GM21529 (cell line): Measurements from ENCODE around the gene TBX1.

Experiments
- ATAC-seq: cut with Tn5 transposase; IDR thresholded peaks from one replicate; pipeline ENCODE4 v1.9.1; 2021; ENCODE audit not compliant: unreplicated experiment

The TBX1 gene

DNA sequence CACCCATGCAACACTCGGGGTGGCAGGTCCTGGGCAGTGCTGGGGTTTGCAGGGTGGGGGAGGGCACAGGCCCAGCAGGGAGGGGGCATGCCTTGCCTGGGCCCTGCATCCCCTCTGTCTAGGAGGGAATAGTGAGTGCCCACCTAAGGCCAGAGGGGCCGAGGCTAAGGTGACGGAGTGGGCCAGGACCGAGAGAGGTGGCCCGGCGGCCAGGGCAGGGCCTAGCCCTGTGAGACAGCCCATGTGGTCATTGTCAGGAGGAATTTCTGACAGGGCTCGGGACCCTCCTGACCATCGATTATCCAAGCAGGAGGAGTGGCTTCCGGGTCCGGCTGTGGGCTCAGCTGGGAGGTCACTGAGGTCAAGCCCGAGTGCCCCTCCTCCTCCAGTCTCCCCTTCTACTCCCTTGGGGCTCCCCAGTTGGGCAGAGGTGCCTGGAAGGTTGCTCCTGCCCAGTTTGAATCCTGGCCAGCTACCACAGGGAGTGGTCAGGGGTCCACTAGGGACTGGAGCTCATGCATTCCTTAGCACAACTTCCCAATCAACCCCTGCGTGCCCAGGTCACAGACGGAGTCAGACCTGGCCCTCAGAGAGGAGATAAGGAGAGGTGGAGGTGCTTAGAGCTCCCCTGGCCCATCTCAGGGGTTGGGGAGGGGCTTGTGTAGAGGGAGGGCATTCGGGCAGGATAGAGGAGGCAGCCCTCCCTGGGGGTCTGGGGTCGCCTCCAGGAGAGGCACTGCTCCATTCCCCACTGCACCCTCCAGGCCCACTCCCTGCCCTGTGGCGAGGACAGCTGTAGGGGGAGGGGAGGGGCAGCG, 22.5 kb upstream of the TBX1 start:
- ATAC-seq, result no peak

DNA sequence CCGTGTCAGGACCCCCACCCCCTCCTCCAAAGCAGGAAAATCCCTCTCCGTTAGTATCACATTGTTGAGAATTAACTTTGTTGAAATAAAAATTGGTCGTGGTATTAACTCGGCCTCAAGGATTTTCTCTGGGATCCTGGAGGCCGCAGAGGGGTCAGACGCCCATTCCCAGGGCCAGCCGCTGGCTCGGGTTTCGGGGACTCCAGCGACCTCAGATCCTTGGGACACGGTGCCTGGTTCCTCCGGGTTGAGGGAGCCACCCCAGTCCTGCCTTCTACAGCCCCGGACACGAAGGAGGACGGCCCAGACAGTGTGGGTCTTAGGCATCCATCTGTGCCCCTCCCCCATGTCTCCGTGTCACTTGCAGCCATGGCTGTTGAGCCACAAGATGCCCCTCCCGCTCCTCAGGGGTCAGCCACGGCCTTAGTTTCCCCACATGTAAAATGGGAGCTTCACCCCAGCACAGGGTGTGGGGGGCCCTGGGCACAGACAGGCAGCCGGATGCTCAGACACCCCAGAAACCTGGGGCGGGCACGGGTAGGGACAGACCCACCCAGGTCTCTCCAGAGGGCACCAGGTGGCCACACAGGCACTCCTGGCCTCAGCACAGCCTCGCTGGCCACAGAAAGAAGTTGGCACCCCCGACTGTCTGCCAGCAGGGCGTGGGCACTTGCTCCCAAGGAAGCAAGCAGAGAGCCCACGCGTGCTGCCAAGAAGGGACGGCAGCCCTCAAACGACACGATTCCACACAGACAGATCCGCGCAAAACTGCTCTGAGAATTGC, 21.7 kb upstream of the TBX1 start:
- ATAC-seq, result no peak

DNA sequence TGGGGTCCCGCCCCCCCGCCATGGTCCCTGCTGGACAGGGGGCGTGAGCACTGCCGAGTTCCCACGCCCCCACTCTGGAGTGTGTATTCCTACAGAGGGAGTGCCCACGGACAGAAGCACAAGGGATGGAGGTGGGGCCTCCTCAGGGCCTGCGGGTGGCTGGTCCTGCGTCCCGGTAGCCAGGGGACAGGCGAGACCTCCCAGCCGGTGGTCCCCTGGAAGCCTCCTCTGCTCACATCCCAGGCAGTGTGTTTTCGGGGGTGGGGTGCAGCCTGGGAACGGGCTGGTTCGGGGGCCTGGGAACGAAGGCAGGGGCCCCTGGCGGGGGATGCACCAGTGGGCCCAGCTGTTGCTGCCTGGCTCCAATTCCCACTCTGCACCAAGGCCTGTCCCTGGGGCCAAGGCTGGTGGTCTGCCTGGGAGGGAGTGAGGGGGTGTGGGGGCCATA, 21.1 kb upstream of the TBX1 start:
- ATAC-seq, result no peak

DNA sequence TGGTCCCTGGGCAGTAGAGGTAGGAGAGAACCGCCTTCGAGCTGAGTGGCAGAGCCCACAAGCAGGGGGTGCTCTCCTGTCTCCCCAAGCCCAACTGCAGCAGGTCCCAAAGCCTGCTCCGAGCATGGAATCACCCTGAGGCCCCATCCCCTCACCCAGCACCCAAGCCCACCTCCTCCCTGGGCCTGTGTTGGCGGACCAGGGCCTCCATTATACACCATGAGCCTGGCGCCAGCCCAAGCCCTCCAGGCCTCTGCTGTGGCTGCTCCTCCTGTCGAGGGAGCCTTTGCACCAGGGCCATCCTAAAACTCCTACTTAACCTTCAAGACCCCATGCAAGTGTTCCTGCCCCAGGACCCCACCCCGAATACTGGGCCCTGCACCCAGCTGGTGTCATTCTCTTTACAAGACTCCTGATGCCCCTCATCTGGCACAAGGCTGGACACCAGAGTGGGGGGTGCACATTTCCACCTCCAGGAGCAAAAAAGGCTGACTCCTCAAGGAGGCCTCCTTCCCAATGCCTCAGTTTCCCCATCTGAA, 20.6 kb upstream of the TBX1 start:
- no peak for ATAC-seq

DNA sequence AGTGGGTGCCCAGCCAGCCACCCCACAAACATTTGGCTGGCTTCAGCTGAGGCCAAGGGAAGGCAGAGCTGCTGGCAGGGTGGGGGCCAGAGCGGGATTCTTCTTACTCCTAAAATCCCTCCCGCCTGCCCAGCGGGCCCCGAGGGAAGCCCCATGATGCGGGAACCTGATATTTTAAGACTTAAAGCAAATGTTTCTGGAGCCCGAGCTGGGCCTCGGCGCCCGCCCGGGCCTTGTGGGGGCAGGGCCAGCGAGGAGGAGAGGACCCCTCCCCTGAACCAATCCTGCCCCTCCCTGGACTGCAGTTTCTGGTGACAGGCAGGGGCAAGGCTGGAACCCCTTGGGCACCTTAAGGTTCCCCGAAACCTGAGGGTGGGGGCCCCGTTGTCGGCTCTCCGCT, 20.0 kb upstream of the TBX1 start:
- no peak for ATAC-seq

DNA sequence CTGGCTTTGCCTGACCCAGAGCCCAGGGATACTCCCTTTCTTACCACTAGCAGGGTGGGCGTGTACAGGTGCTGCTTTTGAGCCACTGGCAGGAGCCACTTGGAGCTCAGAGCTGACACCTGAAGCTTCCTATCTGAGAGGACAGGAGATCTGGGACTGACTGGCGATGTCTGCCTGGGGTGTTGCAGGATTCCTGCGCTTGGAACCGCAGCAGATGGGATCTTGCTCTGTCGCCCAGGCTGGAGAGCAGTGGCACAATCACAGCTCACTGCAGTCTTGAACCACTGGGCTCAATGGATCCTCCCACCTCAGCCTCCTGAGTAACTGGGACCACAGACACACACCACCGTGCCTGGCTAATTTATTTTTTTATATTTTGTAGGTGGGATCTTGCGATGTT, 19.5 kb upstream of the TBX1 start:
- no peak for ATAC-seq

DNA sequence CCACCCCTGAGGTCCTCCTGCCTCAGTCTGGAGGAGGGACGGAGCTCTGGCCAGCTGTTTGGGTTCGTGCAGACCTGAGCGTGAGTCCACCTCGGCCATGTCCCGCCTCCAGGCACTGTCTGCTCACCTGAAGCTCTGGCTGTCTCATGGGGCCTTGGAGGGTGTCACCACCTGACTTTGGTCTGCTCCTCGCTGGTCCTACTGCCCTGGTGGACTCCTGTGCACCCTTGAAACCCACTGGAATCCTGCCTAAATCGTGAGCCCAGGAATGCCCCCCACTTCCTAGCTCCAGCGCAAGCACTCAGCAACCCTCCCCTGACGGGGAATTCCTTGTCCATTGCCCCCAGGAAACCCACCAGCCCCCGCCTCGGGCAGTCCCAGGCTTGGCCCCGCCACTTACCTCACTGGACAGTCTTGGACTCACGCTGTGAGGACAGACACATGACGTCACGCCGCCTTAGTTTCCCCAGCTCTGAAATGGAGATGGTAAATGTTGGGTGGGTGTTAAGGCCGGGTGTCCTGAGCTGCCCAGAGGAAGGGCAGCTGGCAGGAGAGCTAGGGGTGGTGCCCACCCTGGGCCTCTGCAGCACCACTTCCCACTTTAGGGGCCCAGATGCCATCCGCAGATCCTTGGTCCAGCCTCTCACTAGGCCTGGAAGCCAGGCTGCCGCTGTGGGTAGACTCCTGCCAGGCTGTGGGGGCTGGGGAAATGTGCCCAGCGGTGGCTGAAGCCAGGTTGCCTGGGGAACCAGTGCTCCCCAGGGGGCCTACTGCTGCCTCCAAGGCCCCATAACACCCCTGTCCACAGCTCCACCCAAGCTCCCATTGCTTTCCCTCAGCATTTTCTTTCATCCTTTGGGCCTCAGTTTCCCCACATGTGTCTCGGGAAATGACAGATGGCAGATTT, 18.2 kb upstream of the TBX1 start:
- ATAC-seq, result no peak

DNA sequence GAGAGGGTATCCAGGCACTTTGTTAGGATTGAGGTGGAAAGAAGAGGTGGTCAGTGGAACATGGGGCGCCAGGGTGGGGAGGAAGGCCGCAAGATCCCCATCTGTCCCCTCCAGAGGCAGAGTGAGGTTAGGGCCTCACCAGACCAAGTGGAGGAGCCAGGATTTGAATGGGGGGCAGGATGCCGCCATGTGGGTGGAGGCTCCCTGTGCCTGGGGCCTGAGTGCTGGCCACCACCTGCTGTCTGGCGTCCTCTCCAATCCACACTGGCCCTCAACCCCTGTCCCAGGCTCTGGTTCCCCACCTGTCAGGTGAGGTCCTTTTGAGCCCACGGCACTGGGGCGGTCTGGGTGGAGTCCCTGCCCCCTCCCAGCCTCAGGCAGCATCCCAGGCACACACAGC, 17.5 kb upstream of the TBX1 start:
- no peak for ATAC-seq

DNA sequence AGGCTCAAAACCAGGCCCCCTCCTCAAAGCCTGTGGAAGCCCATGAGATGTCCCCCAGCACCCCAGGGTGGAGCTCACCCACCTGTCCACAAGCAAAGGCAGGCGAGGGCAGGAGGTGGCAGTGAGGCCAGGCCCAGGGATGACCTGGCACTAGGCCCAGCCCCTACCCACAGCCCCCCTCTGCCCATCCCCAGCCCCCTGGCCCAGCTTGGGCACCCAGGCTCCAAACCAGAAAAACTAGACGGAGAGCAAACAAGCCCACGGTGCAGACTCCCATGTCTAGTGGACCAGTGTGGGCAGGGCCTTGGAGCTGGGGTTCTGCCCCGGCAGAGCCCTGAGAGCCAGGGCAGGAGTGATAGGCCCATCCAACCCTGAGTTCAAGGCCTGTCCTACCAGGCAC, 16.9 kb upstream of the TBX1 start:
- no peak for ATAC-seq

DNA sequence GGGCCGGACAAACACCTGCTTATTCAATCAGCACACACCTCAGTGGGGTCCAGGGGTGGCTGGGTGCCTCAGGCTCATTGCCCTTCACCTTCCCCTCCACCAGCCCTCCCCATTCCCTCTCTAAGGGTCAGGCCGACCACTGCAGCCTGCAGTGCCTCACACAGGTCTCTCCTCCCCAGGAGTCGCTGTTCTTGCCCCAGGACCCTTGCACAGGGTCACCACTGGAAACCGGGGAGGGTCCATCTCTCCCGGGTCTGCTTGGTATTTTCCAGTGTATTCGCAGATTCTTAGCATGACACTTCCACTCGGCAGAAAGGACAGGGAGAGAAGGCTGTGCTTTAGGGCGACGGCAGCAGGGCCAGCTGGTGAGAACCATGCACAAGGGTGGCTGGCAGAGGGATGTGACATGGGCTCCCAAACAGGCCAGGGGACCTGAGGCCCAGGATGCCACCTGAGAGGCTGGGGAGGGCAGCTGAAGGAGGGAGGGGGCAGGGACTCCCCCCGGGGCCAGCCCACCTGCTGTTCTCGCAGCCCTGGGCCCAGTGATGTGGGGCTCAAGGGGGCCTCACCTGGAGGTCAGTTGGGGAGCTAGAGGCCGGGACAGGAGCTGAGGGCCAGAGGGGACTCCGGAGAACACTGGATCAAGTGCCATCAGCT, 16.1 kb upstream of the TBX1 start:
- ATAC-seq, result no peak

DNA sequence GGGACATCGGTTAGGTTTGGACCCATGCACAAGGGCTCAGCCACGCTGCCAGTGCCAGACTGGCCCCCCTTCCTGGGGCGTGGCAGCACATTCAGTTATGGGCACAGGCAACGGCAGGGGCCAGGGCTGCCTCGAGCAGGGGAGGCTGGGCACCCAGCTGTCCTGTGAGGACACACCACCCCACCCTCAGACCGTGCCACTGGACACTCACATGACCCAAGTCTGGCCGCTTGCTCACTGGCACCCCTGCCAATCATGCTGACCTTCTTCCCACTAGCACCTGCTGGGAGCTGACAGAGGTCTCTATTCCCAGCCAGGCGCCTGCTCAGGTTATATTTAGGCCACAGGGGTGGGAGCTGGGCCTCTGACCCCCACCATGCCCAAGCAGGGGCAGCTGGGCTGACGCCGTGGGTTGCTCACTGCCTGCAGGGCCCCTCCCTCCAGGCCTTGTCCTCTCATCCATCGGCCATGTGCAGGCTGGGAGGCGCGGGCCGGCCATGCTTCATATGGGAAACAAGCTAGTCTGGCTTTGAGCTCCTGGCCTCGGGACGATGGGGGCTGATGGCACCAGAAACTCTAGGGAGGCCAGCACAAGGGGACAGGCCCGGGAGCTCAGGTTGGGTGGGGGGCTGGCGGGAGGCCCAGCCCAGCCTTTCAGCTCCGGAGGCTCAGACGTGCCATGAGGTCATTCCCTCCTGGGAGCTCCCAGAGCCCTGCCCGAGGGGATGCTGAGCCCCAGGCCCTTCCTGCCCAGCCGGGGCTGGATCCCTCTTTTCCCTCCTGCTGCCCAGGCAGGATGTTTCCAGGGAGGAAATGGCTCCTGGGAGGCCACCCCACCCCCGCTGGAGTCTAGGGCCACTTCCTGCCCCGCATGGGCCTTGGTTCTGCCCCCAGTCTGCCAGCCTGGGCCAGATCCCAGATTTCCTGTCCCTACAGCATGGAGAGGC, 15.2 kb upstream of the TBX1 start:
- ATAC-seq, result no peak

DNA sequence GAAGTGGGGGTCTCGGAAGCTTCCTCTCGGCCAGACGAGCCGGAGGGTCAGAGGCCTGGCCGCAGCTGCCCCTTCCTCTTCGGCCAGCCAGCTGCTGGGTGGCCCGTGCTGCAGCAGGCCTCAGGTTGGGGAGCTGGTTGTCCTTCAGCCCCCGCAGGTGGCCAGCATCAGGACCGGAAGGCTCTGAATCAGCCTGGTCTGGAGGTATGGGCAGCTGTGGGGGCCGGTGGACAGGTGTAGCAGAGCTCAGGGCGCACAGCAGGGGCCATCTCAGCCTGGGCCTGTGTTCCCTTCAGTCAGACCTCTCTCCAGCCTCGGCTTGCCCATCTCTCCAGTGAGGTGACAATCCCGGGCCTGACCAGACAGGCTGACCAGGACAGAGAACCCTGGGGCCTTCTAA, 13.9 kb upstream of the TBX1 start:
- no peak for ATAC-seq

DNA sequence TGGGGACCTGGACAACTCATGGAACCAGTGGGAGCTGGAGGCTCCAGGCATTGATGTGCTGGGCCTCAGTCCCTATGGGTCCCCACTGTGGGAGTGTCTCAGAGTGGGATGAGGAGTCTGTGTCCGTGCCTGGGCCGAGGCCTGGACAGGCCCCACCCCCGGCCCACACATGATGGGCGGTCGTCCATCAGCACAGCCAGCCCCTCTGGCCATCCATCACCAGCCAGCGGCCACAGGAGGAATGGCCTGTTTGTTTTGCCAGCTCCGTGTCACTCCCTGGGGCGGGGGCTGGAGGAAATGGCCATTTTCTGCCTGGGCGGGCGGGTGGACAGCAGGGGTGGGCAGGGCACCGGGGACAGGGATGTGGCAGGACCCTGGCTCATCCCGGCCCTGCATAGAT, 13.0 kb upstream of the TBX1 start:
- ATAC-seq, result no peak

DNA sequence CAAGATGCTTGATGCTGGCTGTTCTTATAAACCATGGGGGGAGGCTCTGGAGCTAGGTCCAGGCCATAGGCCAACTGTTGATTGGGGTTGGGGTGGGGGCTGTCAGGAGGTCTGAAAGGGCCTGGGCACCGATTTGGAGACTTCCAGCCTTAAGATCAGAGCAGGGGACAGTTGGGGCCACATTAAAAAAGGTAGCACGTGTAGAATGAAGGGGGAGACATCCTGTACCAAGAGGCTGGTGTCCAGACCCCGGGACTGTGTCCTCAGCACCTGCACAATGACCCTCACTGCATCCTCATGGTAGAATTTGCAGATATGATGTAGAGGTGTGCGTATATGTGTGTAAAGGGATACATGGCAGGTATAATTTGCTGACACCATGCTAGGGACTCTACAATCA, 12.4 kb upstream of the TBX1 start:
- no peak for ATAC-seq

DNA sequence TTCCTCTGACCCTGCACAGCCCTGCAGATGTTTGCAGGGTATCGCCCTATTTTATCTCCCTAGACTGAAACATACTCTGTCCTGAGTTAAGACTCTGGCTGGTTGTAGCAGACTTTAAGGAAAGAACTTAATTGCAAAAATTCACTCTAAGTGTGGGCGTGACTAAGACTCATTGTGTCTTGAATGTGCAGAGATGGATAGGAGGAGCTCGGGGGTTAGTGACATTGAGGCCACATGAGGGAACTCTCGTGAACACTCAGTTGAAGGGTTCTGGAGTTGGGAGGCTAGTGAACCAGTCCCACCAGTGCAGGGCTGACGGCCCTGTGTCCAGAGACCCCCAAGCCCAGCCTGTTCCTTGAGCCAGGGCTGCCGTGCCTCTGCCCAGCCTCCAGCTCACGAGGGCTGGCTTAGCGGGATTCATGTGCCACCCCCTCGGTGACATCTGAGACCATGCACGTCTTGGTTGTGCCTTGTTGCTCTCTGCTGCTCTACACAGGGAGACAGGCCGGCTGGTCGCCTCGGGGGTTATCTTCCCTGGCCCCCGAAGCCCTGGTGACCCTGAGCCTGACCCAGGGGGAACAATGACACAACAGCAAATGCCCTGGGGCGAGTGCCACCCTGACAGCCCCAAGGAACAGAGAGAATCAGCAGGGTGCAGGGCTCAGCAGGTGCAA, 11.4 kb upstream of the TBX1 start:
- no peak for ATAC-seq

DNA sequence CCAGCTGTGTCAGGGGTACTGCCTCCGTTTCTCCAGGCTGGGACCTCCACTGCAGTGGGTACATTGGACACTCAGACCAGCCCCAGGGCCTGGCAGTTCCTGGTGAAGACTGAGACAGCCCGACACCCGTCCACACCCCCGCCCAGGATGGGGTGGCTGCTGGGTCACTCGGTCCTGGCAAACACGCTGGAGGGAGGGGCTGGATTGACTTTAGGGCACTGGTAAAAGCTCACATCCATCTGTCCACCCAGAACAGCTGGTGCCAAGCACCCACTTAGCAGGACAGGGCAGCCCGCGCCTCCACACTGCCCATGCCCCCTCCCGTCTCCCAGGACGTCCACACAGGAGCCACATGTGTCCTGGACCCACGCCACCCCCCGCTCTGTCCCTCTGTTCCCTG, 10.7 kb upstream of the TBX1 start:
- ATAC-seq, result no peak

DNA sequence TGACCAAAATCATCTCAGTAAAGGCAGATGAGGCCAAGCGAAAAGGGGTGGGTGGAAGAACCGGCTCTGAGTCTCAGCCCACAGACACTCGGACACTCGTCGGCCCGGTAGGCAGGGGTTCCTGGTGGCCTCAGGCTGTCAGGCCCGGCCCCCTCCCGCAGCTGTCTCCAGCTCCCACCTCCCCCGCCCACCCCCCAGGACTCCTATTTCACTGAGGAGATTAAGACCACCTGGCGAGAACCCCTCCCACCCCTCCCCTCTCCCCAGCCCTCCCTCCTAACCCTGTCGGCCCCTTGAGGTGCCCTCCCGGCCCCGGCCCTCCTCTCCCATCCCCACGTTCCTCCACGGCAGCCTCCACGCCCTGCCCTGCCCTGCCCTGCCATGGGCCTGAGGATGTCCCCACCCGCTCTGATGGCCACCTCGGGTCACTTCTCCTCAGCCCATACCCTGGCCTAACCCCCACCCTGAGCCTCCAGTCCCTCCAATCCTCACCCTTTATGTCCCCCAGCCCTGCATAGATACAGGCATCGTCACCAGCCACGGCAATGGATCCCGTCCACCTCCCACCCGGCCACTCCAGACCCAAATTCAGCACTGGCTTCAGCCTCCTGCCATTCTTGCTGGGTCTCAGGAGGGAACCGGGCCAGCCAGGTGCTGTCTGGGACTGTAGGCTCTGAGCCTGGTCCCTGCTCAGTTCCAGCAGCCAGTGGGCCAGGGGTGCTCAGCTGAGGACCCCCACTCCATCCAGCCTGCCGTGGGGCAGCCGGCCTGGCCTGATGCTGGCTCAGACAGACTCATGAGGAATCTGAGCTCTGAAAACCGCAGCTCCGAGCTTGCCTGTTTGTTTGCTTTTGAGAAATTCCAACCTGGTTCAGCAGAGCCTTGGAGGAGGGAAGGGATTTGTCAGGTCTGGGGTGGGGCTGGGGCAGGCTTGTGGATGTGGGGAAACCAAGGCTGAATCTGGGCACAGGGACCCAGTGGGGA, 9.8 kb upstream of the TBX1 start:
- no peak for ATAC-seq
